Progenitor cell of endocrine pancreas (in vitro differentiated cells): Measurements from ENCODE around the gene PDP2. TPM values are rescaled to one million over a fixed set of nuclear protein-coding genes. Genes with fewer than 3 reads are reported as not detected.

ENCODE experiments used
- DNase-seq: peaks from one replicate; pipeline ENCODE4 v3.0.0; 2021; ENCODE audit warnings: low spot score; ENCODE audit not compliant: unreplicated experiment
- H3K27ac Mint-ChIP-seq: 2 replicates; pipeline ENCODE4 v1.8.0; 2021; ENCODE audit warnings: mild to moderate bottlenecking, moderate library complexity, mixed read lengths
- H3K27me3 Mint-ChIP-seq: 2 replicates; pipeline ENCODE4 v1.8.0; 2021; ENCODE audit warnings: mixed read lengths
- H3K36me3 Mint-ChIP-seq: 2 replicates; pipeline ENCODE4 v1.8.0; 2022; ENCODE audit warnings: mixed read lengths; ENCODE audit not compliant: insufficient read depth
- H3K4me1 Mint-ChIP-seq: 2 replicates; pipeline ENCODE4 v1.8.0; 2021; ENCODE audit warnings: low read depth, mixed read lengths
- H3K4me3 Mint-ChIP-seq: 2 replicates; pipeline ENCODE4 v1.8.0; 2021; ENCODE audit warnings: low read depth, mild to moderate bottlenecking, moderate library complexity, mixed read lengths
- H3K9me3 Mint-ChIP-seq: 2 replicates; pipeline ENCODE4 v1.8.0; 2021; ENCODE audit warnings: low read depth, mixed read lengths
- CTCF ChIP-seq: fragments of 200-600 bp; sonication (generic); IDR thresholded peaks from one replicate; pipeline ENCODE4 v1.5.0; 2021; ENCODE audit warnings: antibody characterized with exemption, mild to moderate bottlenecking; ENCODE audit not compliant: unreplicated experiment
- total RNA-seq: library from RNA; stranded (reverse); gene quantifications from 2 replicates; pipeline ENCODE4 v1.2.1, GENCODE V29; 2021

Gene PDP2
- total RNA-seq, 1 donor from 2014 or later, result 17.0 TPM

GRCh38 chr16:66891360-66891759 is 11.0 kb downstream of the PDP2 start:
- Mint-ChIP-seq H3K9me3 (no peaks in the 10 kb centered on the region), H3K4me1 (no peaks in the 10 kb centered on the region), H3K36me3 (peaks cover 1% of the 10 kb centered on the region), H3K27me3 (no peaks in the 10 kb centered on the region), H3K4me3 (no peak overlapping the region), H3K27ac (no peak overlapping the region)
- no peak for TF ChIP-seq CTCF
- no peak for DNase-seq

GRCh38 chr16:66891797-66892196 is 11.5 kb downstream of the PDP2 start:
- Mint-ChIP-seq H3K4me1 (peaks cover 2% of the 10 kb centered on the region), H3K27ac (no peak overlapping the region)
- no peak for TF ChIP-seq CTCF

GRCh38 chr16:66894055-66894454 is 13.7 kb downstream of the PDP2 start:
- H3K27ac Mint-ChIP-seq, result no peak overlapping the region
- DNase-seq, result no peak
- peaks cover 4% of the 10 kb centered on the region for H3K4me1 Mint-ChIP-seq
- no peaks in the 10 kb centered on the region for H3K9me3 Mint-ChIP-seq
- H3K36me3 Mint-ChIP-seq, result peaks cover 1% of the 10 kb centered on the region
- TF ChIP-seq CTCF, result no peak
- no peak overlapping the region for H3K4me3 Mint-ChIP-seq
- no peaks in the 10 kb centered on the region for H3K27me3 Mint-ChIP-seq

More at GRCh38 chr16:66891797-66892196, 11.5 kb downstream of the PDP2 start:
- Mint-ChIP-seq H3K36me3 (peaks cover 1% of the 10 kb centered on the region), H3K27me3 (no peaks in the 10 kb centered on the region), H3K9me3 (no peaks in the 10 kb centered on the region), H3K4me3 (no peak overlapping the region)
- DNase-seq, result no peak

- Mint-ChIP-seq H3K4me3 (no peak overlapping the region), H3K27me3 (no peaks in the 10 kb centered on the region), H3K27ac (no peak overlapping the region), H3K9me3 (no peaks in the 10 kb centered on the region), H3K4me1 (peaks cover 11% of the 10 kb centered on the region), H3K36me3 (peaks cover 1% of the 10 kb centered on the region)
- TF ChIP-seq CTCF, result peak; percentile 79
- peak; percentile 45 for DNase-seq
Measured at GRCh38 chr16:66894948-66895688, 14.8 kb downstream of the PDP2 start.

GRCh38 chr16:66895689-66895979 is 15.3 kb downstream of the PDP2 start:
- H3K9me3 Mint-ChIP-seq, result no peaks in the 10 kb centered on the region
- H3K4me3 Mint-ChIP-seq, result no peak overlapping the region
- no peak for DNase-seq
- peaks cover 1% of the 10 kb centered on the region for H3K36me3 Mint-ChIP-seq
- H3K27ac Mint-ChIP-seq, result no peak overlapping the region
- H3K27me3 Mint-ChIP-seq, result no peaks in the 10 kb centered on the region
- no peak for TF ChIP-seq CTCF
- H3K4me1 Mint-ChIP-seq, result peaks cover 13% of the 10 kb centered on the region
